Measurements from ENCODE around the gene PAFAH1B2.

DNA sequence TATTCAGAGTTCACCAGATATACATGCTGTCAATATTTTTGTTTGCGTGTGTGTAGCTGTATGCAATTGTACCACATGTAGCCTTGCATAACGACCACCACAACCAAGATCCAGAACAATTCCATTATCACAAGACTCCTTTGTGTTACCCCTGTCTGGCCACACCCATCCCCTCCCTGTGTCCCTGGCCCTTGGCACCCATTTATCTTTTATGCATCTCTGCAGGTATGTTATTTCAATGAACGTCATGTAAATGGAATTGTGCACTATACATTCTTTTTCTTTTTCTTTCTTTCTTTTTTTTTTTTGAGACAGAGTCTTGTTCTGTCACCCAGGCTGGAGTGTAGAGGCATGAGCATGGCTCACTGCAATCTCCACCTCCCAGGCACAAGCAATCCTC is 9.7 kb upstream of the PAFAH1B2 start:
- TF ChIP-seq POLR2A (IDR thresholded peaks at IDR 0.05) = no peak
- TF ChIP-seq, protein P1, sequence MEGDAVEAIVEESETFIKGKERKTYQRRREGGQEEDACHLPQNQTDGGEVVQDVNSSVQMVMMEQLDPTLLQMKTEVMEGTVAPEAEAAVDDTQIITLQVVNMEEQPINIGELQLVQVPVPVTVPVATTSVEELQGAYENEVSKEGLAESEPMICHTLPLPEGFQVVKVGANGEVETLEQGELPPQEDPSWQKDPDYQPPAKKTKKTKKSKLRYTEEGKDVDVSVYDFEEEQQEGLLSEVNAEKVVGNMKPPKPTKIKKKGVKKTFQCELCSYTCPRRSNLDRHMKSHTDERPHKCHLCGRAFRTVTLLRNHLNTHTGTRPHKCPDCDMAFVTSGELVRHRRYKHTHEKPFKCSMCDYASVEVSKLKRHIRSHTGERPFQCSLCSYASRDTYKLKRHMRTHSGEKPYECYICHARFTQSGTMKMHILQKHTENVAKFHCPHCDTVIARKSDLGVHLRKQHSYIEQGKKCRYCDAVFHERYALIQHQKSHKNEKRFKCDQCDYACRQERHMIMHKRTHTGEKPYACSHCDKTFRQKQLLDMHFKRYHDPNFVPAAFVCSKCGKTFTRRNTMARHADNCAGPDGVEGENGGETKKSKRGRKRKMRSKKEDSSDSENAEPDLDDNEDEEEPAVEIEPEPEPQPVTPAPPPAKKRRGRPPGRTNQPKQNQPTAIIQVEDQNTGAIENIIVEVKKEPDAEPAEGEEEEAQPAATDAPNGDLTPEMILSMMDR (IDR thresholded peaks at IDR 0.05) = no peak
- no peak for TF ChIP-seq EP300 (IDR thresholded peaks at IDR 0.05)

Measured in gastroesophageal sphincter (tissue), 3 donors.